ENCODE data around the gene DEFB132. TPM values are rescaled to one million over a fixed set of nuclear protein-coding genes. Genes with fewer than 3 reads are reported as not detected.

Gene DEFB132
- total and polyA plus RNA-seq, 2 donors (not counting 1 experiment from before 2014, with no cell fraction given), result not detected

GRCh38 chr20:259981-260380, 2.5 kb downstream of the DEFB132 start:
- Mint-ChIP-seq H3K27me3 (peaks cover 24% of the 10 kb centered on the region), H3K4me3 (no peak overlapping the region), H3K27ac (no peak overlapping the region), H3K4me1 (no peaks in the 10 kb centered on the region), H3K9me3 (ENCODE audit: insufficient read depth) (no peaks in the 10 kb centered on the region)
- no peak overlapping the region for H3K4me2 ChIP-seq (replicated peaks; ENCODE audit: low read depth, low read length, poor library complexity, severe bottlenecking)
- H3K4me1 ChIP-seq (ENCODE audit: control insufficient read depth in 2 of 2, insufficient read depth in 2 of 2, low read length in 2 of 2), result no peaks in the 10 kb centered on the region
- no peak overlapping the region for H3K9ac ChIP-seq (ENCODE audit: low read length)
- intact Hi-C loops (cut with micrococcal nuclease), result loop anchor here (2.0 kb wide), 1 partner anchor 71 kb away; no protein-coding TSS in a partner anchor
- no peak overlapping the region for H3K27ac ChIP-seq (ENCODE audit: low read length in 2 of 2)
- DNase-seq (no peak), ATAC-seq (ENCODE audit: low read depth) (no peak)
- no peaks in the 10 kb centered on the region for H3K9me3 ChIP-seq (ENCODE audit: control extremely low read depth in 1 of 3, control insufficient read depth in 2 of 3, insufficient read depth in 1 of 3, low read length in 2 of 3)
- peaks cover 0 to 5% (median 2%) of the 10 kb centered on the region in 4 experiments for H3K27me3 ChIP-seq (replicated peaks in 1 of 4; ENCODE audit: control extremely low read depth in 1 of 4, control insufficient read depth in 3 of 4, insufficient read depth in 4 of 4, low read length in 3 of 4)
- no CpG with 5 or more reads among the region's 2 CpGs for WGBS (ENCODE audit: insufficient coverage)
- no peak overlapping the region for H3K4me3 ChIP-seq (ENCODE audit: control extremely low read depth in 1 of 5, extremely low read depth in 1 of 5, insufficient read depth in 1 of 5, low read depth in 2 of 5, low read length in 4 of 5)
- no peaks in the 10 kb centered on the region for H3K79me2 ChIP-seq (ENCODE audit: control insufficient read depth, insufficient read depth, low read length)
- ChIA-PET POLR2A (no interaction called here), CTCF (interaction anchor here (0.6 to 4.2 kb wide), 2 partner anchors 68 to 71 kb away, joined by 3 to 17 read pairs; no protein-coding TSS in a partner anchor)
- no peaks in the 10 kb centered on the region for H3K36me3 ChIP-seq (replicated peaks in 1 of 2; ENCODE audit: control extremely low read depth in 1 of 2, control insufficient read depth in 1 of 2, extremely low read depth in 1 of 2, insufficient read depth in 2 of 2, low read length in 1 of 2)
- TF ChIP-seq CTCF (IDR thresholded peaks at IDR 0.05) (no peak), EZH2 (IDR thresholded peaks at IDR 0.05; ENCODE audit: borderline replicate concordance, insufficient read depth, low read depth, low read length, poor library complexity, severe bottlenecking) (no peak)
- no peak overlapping the region for H2AFZ ChIP-seq (ENCODE audit: insufficient read depth, low read depth, low read length, poor library complexity, severe bottlenecking)
- no peaks in the 10 kb centered on the region for H4K20me1 ChIP-seq (ENCODE audit: control insufficient read depth, insufficient read depth, low read length, poor library complexity, severe bottlenecking)

- Histone ChIP-seq H3K4me2 (replicated peaks; ENCODE audit: low read depth, low read length, poor library complexity, severe bottlenecking) (no peak overlapping the region), H2AFZ (ENCODE audit: insufficient read depth, low read depth, low read length, poor library complexity, severe bottlenecking) (no peak overlapping the region), H3K27me3 (replicated peaks in 1 of 4; ENCODE audit: control extremely low read depth in 1 of 4, control insufficient read depth in 3 of 4, insufficient read depth in 4 of 4, low read length in 3 of 4) (peaks cover 0 to 5% (median 1%) of the 10 kb centered on the region in 4 experiments), H3K9me3 (ENCODE audit: control extremely low read depth in 1 of 3, control insufficient read depth in 2 of 3, insufficient read depth in 1 of 3, low read length in 2 of 3) (no peaks in the 10 kb centered on the region), H3K4me3 (ENCODE audit: control extremely low read depth in 1 of 5, extremely low read depth in 1 of 5, insufficient read depth in 1 of 5, low read depth in 2 of 5, low read length in 4 of 5) (no peak overlapping the region), H3K4me1 (ENCODE audit: control insufficient read depth in 2 of 2, insufficient read depth in 2 of 2, low read length in 2 of 2) (peaks cover 3 to 8% of the 10 kb centered on the region in 2 donors), H3K79me2 (ENCODE audit: control insufficient read depth, insufficient read depth, low read length) (no peaks in the 10 kb centered on the region), H4K20me1 (ENCODE audit: control insufficient read depth, insufficient read depth, low read length, poor library complexity, severe bottlenecking) (no peaks in the 10 kb centered on the region), H3K27ac (ENCODE audit: low read length in 2 of 2) (no peak overlapping the region), H3K9ac (ENCODE audit: low read length) (no peak overlapping the region), H3K36me3 (replicated peaks in 1 of 2; ENCODE audit: control extremely low read depth in 1 of 2, control insufficient read depth in 1 of 2, extremely low read depth in 1 of 2, insufficient read depth in 2 of 2, low read length in 1 of 2) (no peaks in the 10 kb centered on the region)
- Mint-ChIP-seq H3K9me3 (ENCODE audit: insufficient read depth) (no peaks in the 10 kb centered on the region), H3K27me3 (peaks cover 17% of the 10 kb centered on the region), H3K27ac (no peak overlapping the region), H3K4me1 (peaks cover 9% of the 10 kb centered on the region), H3K4me3 (no peak overlapping the region)
- intact Hi-C loops (cut with micrococcal nuclease), result no loop called here
- DNase-seq, result no peak
- WGBS (ENCODE audit: insufficient coverage), result 96% methylated on average over 13 of the region's 13 CpGs
- TF ChIP-seq EZH2 (IDR thresholded peaks at IDR 0.05; ENCODE audit: borderline replicate concordance, insufficient read depth, low read depth, low read length, poor library complexity, severe bottlenecking) (no peak), CTCF (IDR thresholded peaks at IDR 0.05) (no peak)
- no peak for ATAC-seq (ENCODE audit: low read depth)
- ChIA-PET CTCF (interaction anchor here (1.0 to 9.0 kb wide), 4 partner anchors 23 to 66 kb away, joined by 4 to 89 read pairs (median 8); no protein-coding TSS in a partner anchor), POLR2A (no interaction called here)
Observed at GRCh38 chr20:263701-264100, 6.2 kb downstream of the DEFB132 start.
